SK-N-MC (cell line): ENCODE measurements around the gene SPACA5.
"Not testable (repeated sequence)": the region's sequence is repeated elsewhere in the genome, so short reads cannot be mapped to it uniquely, and the experiment has no call there.

Experiments used
- EZH2 ChIP-seq: fragments of 200-600 bp; sonication (generic); IDR thresholded peaks from one replicate; pipeline ENCODE4 v1.6.1; 2017; ENCODE audit warnings: antibody characterized with exemption
- POLR2AphosphoS5 ChIP-seq: IDR thresholded peaks from 2 replicates; pipeline ENCODE4 v1.6.1; 2012; ENCODE audit warnings: mild to moderate bottlenecking, low read depth, low read length, borderline replicate concordance

DNA sequence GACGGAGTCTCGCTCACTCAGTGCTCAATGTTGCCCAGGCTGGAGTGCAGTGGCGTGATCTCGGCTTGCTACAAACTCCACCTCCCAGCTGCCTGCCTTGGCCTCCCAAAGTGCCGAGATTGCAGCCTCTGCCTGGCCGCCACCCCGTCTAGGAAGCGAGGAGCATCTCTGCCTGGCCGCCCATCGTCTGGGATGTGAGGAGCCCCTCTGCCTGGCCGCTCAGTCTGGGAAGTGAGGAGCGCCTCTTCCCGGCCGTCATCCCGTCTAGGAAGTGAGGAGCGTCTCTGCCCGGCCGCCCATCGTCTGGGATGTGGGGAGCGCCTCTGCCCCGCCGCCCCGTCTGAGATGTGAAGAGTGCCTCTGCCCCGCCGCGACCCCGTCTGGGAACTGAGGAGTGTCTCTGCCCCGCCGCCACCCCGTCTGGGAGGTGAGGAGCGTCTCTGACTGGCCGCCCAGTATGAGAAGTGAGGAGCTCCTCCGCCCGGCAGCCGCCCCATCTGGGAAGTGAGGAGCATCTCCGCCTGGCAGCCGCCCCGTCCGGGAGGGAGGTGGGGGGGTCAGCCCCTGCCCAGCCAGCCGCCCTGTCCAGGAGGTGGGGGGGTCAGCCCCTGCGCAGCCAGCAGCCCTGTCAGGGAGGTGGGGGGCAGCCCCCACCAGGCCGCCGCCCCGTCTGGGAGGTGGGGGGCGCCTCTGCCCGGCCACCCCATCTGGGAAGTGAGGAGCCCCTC is 10.0 kb downstream of the SPACA5 start:
- not testable (repeated sequence) for TF ChIP-seq EZH2, POLR2AphosphoS5
